Activated CD8-positive, alpha-beta memory T cell treated with anti-CD3 and anti-CD28 coated beads, Interleukin-2, amount 50 U/mL, for 4 hours (primary cell): ENCODE data around the gene ETNPPL.

ENCODE experiments used
- DNase-seq: peaks from one replicate; pipeline ENCODE4 v3.0.0-alpha.2; 2020

Gene ETNPPL

DNA sequence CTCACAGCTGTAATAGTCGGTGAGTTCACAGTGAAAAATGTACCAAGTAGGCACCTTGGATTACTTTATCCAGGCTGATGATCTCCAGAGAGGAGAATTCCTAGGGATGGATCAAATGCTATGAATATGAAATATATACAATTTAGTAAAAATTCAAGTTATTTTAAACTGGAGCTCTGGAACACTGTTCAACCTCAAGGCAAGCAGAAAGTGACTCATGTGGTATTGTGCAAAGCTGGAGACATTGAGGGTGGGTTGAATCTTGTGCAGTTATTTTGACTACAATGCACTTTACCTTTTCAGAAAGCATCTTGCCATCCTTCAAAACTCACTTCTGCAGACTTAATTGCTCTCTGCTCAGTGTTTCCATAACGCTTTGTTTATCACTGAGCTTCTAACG, 69.0 kb downstream of the ETNPPL start:
- no peak for DNase-seq

DNA sequence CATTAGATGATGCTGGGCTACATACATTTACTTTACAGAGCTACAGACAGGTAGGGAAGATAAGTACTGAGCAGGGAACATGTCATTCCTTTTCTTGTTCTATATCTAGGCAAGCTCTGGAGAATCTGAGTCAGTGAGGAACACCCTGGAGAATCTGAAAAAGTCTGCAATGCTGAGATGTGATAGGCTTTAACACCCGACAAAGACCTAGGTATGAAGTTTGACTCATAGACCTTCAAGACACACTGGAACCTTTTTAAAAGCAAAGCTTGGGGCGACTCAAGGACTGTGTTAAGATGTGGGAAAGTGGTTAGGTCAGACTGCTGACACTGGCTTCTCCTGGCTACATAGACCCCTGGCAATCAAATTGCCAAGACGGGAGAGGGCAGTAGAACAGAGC, 69.6 kb downstream of the ETNPPL start:
- no peak for DNase-seq
